Measurements from ENCODE around the gene METTL4. TPM values are rescaled to one million over a fixed set of nuclear protein-coding genes. Genes with fewer than 3 reads are reported as not detected.

The METTL4 gene
- total RNA-seq, 4 donors from 2014 or later, result 2.2 to 14.0 (median 5.4) TPM

- in situ Hi-C loops (cut with MboI; ENCODE audit: low pct_ligation_motif_present in 1 of 4, low pct_unique_long_range_greater_than_20kb in 1 of 4, low sequenced_read_pairs in 3 of 4), result loop anchor here in 1 of 4 donors (25.0 kb wide), 1 partner anchor 401 kb away; no protein-coding TSS in a partner anchor
- intact Hi-C loops (cut with DNase I; ENCODE audit: low total_unique reads), result no loop called here
- no peaks in the 10 kb centered on the region for H3K36me3 ChIP-seq
- no peak overlapping the region for H3K27ac ChIP-seq
- 32 to 100% methylated on average over 1 of the region's 1 CpG for WGBS, 2 donors (ENCODE audit: low coverage in 1 of 2)
- TF ChIP-seq CTCF (IDR thresholded peaks at IDR 0.05) (no peak), EP300 (IDR thresholded peaks at IDR 0.05; ENCODE audit: low read depth) (no peak), POLR2A (IDR thresholded peaks at IDR 0.05) (no peak), POLR2AphosphoS5 (IDR thresholded peaks at IDR 0.05) (no peak)
- H3K9me3 ChIP-seq, result no peaks in the 10 kb centered on the region
- H3K4me3 ChIP-seq, result no peak overlapping the region
- no peaks in the 10 kb centered on the region for H3K27me3 ChIP-seq
- DNase-seq, result no peak
- no peaks in the 10 kb centered on the region for H3K4me1 ChIP-seq
These were observed 57.7 kb downstream of the METTL4 start for GRCh38 chr18:2513616-2514015.

- Histone ChIP-seq H3K36me3 (no peaks in the 10 kb centered on the region), H3K27ac (no peak overlapping the region), H3K27me3 (no peaks in the 10 kb centered on the region), H3K4me3 (no peak overlapping the region), H3K9me3 (no peaks in the 10 kb centered on the region), H3K4me1 (no peaks in the 10 kb centered on the region)
- TF ChIP-seq POLR2AphosphoS5 (IDR thresholded peaks at IDR 0.05) (no peak), CTCF (IDR thresholded peaks at IDR 0.05) (no peak), EP300 (IDR thresholded peaks at IDR 0.05; ENCODE audit: low read depth) (no peak), POLR2A (IDR thresholded peaks at IDR 0.05) (no peak)
- intact Hi-C loops (cut with DNase I; ENCODE audit: low total_unique reads), result no loop called here
- in situ Hi-C loops (cut with MboI; ENCODE audit: low pct_ligation_motif_present in 1 of 4, low pct_unique_long_range_greater_than_20kb in 1 of 4, low sequenced_read_pairs in 3 of 4), result loop anchor here in 1 of 4 donors (25.0 kb wide), 1 partner anchor 400 kb away; no protein-coding TSS in a partner anchor
- 83 to 100% methylated on average over 2 of the region's 2 CpGs for WGBS, 2 donors (ENCODE audit: low coverage in 1 of 2)
- DNase-seq, result no peak
These were observed 59.2 kb downstream of the METTL4 start for GRCh38 chr18:2512059-2512458.

- WGBS, 2 donors (ENCODE audit: low coverage in 1 of 2), result 79% methylated on average over 3 of the region's 3 CpGs; no CpG with 5 or more reads in 1 of the 2 donors
- H3K4me3 ChIP-seq, result no peak overlapping the region
- H3K27ac ChIP-seq, result no peak overlapping the region
- no peak for DNase-seq
- no peaks in the 10 kb centered on the region for H3K36me3 ChIP-seq
- in situ Hi-C loops (cut with MboI; ENCODE audit: low pct_ligation_motif_present in 1 of 4, low pct_unique_long_range_greater_than_20kb in 1 of 4, low sequenced_read_pairs in 3 of 4) (loop anchor here in 1 of 4 donors (25.0 kb wide), 1 partner anchor 399 kb away; no protein-coding TSS in a partner anchor), intact Hi-C loops (cut with DNase I; ENCODE audit: low total_unique reads) (no loop called here)
- no peaks in the 10 kb centered on the region for H3K4me1 ChIP-seq
- no peaks in the 10 kb centered on the region for H3K9me3 ChIP-seq
- no peak for TF ChIP-seq CTCF (IDR thresholded peaks at IDR 0.05)
- TF ChIP-seq EP300 (IDR thresholded peaks at IDR 0.05; ENCODE audit: low read depth), result no peak
- no peak for TF ChIP-seq POLR2A (IDR thresholded peaks at IDR 0.05)
- TF ChIP-seq POLR2AphosphoS5 (IDR thresholded peaks at IDR 0.05), result no peak
- H3K27me3 ChIP-seq, result no peaks in the 10 kb centered on the region
These were observed 59.9 kb downstream of the METTL4 start for GRCh38 chr18:2511451-2511850.

- Histone ChIP-seq H3K27ac (no peak overlapping the region), H3K4me3 (no peak overlapping the region), H3K9me3 (no peaks in the 10 kb centered on the region), H3K4me1 (no peaks in the 10 kb centered on the region), H3K27me3 (no peaks in the 10 kb centered on the region), H3K36me3 (no peaks in the 10 kb centered on the region)
- intact Hi-C loops (cut with DNase I; ENCODE audit: low total_unique reads) (no loop called here), in situ Hi-C loops (cut with MboI; ENCODE audit: low pct_ligation_motif_present in 1 of 4, low pct_unique_long_range_greater_than_20kb in 1 of 4, low sequenced_read_pairs in 3 of 4) (loop anchor here in 1 of 4 donors (25.0 kb wide), 1 partner anchor 398 kb away; no protein-coding TSS in a partner anchor)
- DNase-seq, result no peak
- 81 to 83% methylated on average over 6 of the region's 6 CpGs for WGBS, 2 donors (ENCODE audit: low coverage in 1 of 2)
- TF ChIP-seq POLR2AphosphoS5 (IDR thresholded peaks at IDR 0.05) (no peak), CTCF (IDR thresholded peaks at IDR 0.05) (no peak), EP300 (IDR thresholded peaks at IDR 0.05; ENCODE audit: low read depth) (no peak), POLR2A (IDR thresholded peaks at IDR 0.05) (no peak)
These were observed 60.9 kb downstream of the METTL4 start for GRCh38 chr18:2510416-2510815.

All from transverse colon (tissue), 4 donors.